Left forelimb (tissue), 1 donor: ENCODE measurements around the gene ADGRG6.
"Not testable (repeated sequence)": the region's sequence is repeated elsewhere in the genome, so short reads cannot be mapped to it uniquely, and the experiment has no call there.

Experiments used
- DNase-seq: peaks from one replicate; pipeline ENCODE4 v3.0.0-alpha.2; 2018; ENCODE audit warnings: low spot score

Gene ADGRG6

GRCh38 chr6:142412241-142412640, 110.4 kb downstream of the ADGRG6 start:
- DNase-seq, result no peak

GRCh38 chr6:142412658-142413057, 110.9 kb downstream of the ADGRG6 start:
- DNase-seq, result no peak

GRCh38 chr6:142413111-142413510, 111.3 kb downstream of the ADGRG6 start:
- no peak for DNase-seq

GRCh38 chr6:142414462-142415250, 112.8 kb downstream of the ADGRG6 start:
- no peak for DNase-seq

GRCh38 chr6:142416179-142416578, 114.4 kb downstream of the ADGRG6 start:
- no peak for DNase-seq

GRCh38 chr6:142416686-142417085, 114.9 kb downstream of the ADGRG6 start:
- DNase-seq, result no peak

- no peak for DNase-seq
Measured at GRCh38 chr6:142417331-142417750, 115.5 kb downstream of the ADGRG6 start.

- no peak for DNase-seq
Measured at GRCh38 chr6:142419071-142419470, 117.3 kb downstream of the ADGRG6 start.

- DNase-seq, result no peak
Measured at GRCh38 chr6:142420802-142421201, 119.0 kb downstream of the ADGRG6 start.

- DNase-seq, result no peak
Measured at GRCh38 chr6:142421285-142422117, 119.7 kb downstream of the ADGRG6 start.

GRCh38 chr6:142426444-142427132, 124.8 kb downstream of the ADGRG6 start:
- not testable (repeated sequence) for DNase-seq

GRCh38 chr6:142428468-142428867, 126.7 kb downstream of the ADGRG6 start:
- DNase-seq, result not testable (repeated sequence)

- DNase-seq, result no peak
Measured at GRCh38 chr6:142429195-142429594, 127.4 kb downstream of the ADGRG6 start.

- no peak for DNase-seq
Measured at GRCh38 chr6:142433419-142433818, 131.6 kb downstream of the ADGRG6 start.

- DNase-seq, result no peak
Measured at GRCh38 chr6:142438898-142439297, 137.1 kb downstream of the ADGRG6 start.

GRCh38 chr6:142440600-142441293, 138.9 kb downstream of the ADGRG6 start:
- no peak for DNase-seq

GRCh38 chr6:142441716-142442115, 139.9 kb downstream of the ADGRG6 start:
- DNase-seq, result no peak

GRCh38 chr6:142443102-142443501, 141.3 kb downstream of the ADGRG6 start:
- no peak for DNase-seq

GRCh38 chr6:142443532-142443931, 141.7 kb downstream of the ADGRG6 start:
- no peak for DNase-seq

GRCh38 chr6:142444376-142444775, 142.6 kb downstream of the ADGRG6 start:
- DNase-seq, result no peak

- no peak for DNase-seq
Measured at GRCh38 chr6:142444881-142445301, 143.1 kb downstream of the ADGRG6 start.

GRCh38 chr6:142446168-142446567, 144.4 kb downstream of the ADGRG6 start:
- no peak for DNase-seq
